Measurements from ENCODE around the gene DIAPH2. TPM values are rescaled to one million over a fixed set of nuclear protein-coding genes. Genes with fewer than 3 reads are reported as not detected.

The DIAPH2 gene
- total and polyA plus RNA-seq, 4 donors, result 7.2 to 57.6 (median 15.5) TPM

DNA sequence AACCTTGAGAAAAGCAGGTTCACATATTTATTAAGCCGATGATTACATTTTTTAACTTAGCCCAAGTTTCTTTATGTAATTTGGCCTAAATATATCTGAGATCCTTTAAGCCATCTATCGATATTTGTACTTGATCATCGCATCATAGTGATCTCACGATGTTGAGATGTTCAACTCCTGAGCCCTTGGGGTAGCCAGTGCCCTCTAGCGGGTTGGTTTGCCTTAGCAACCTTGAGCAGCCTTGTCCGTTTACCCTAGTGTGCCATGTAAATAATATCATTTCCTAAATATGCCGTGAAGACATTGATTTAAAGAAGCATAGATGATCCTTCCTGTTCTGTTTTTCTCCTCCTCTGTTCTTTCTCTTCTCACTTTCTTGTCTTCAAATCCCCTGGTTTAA is 631.3 kb downstream of the DIAPH2 start:
- Histone ChIP-seq H3K4me3 (no peak overlapping the region), H3K27ac (ENCODE audit: low read depth in 1 of 2, low read length in 1 of 2) (no peak overlapping the region), H3K4me1 (ENCODE audit: control insufficient read depth in 5 of 5, insufficient read depth in 5 of 5, low read length in 5 of 5) (no peaks in the 10 kb centered on the region), H3K27me3 (ENCODE audit: control insufficient read depth in 3 of 3, insufficient read depth in 3 of 3, low read length in 2 of 3) (peaks cover 0 to 2% (median under 1%) of the 10 kb centered on the region in 3 donors), H3K36me3 (ENCODE audit: control insufficient read depth in 4 of 4, insufficient read depth in 4 of 4, low read length in 4 of 4) (no peaks in the 10 kb centered on the region), H3K9me3 (ENCODE audit: control insufficient read depth in 4 of 4, insufficient read depth in 3 of 4, low read length in 3 of 4) (no peaks in the 10 kb centered on the region), H3K9ac (ENCODE audit: insufficient read depth in 1 of 2, low read length in 2 of 2) (no peak overlapping the region)
- ATAC-seq (ENCODE audit: insufficient read depth, low FRiP score), result no peak
- TF ChIP-seq, protein P1, sequence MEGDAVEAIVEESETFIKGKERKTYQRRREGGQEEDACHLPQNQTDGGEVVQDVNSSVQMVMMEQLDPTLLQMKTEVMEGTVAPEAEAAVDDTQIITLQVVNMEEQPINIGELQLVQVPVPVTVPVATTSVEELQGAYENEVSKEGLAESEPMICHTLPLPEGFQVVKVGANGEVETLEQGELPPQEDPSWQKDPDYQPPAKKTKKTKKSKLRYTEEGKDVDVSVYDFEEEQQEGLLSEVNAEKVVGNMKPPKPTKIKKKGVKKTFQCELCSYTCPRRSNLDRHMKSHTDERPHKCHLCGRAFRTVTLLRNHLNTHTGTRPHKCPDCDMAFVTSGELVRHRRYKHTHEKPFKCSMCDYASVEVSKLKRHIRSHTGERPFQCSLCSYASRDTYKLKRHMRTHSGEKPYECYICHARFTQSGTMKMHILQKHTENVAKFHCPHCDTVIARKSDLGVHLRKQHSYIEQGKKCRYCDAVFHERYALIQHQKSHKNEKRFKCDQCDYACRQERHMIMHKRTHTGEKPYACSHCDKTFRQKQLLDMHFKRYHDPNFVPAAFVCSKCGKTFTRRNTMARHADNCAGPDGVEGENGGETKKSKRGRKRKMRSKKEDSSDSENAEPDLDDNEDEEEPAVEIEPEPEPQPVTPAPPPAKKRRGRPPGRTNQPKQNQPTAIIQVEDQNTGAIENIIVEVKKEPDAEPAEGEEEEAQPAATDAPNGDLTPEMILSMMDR (IDR thresholded peaks at IDR 0.05; ENCODE audit: control extremely low read depth, extremely low read depth), result no peak
- no peak for DNase-seq
- 81 to 95% methylated on average over 7 of the region's 7 CpGs for WGBS, 2 donors

DNA sequence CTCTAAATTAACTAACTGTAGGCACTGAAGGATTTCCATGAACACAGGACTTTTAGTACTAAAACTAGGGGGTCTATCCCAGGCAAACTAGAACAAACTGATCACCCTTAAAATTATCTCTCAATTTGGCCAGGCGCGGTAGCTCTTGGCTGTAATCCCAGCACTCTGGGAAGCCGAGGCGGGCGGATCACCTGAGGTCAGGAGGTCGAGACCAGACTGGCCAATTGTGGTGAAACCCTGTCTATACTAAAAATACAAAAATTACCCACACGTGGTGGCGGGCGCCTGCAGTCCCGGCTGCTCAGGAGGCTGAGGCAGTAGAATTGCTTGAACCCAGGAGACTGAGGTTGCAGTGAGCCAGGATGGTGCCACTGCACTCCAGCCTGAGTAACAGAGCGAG is 635.7 kb downstream of the DIAPH2 start:
- H3K27ac ChIP-seq (ENCODE audit: low read depth in 1 of 2, low read length in 1 of 2), result no peak overlapping the region
- 91 to 96% methylated on average over 10 to 11 of the region's 11 CpGs for WGBS, 2 donors
- H3K36me3 ChIP-seq (ENCODE audit: control insufficient read depth in 4 of 4, insufficient read depth in 4 of 4, low read length in 4 of 4), result no peaks in the 10 kb centered on the region
- TF ChIP-seq, protein P1 (IDR thresholded peaks at IDR 0.05; ENCODE audit: control extremely low read depth, extremely low read depth), result no peak
- DNase-seq (no peak), ATAC-seq (ENCODE audit: insufficient read depth, low FRiP score) (no peak)
- H3K4me1 ChIP-seq (ENCODE audit: control insufficient read depth in 5 of 5, insufficient read depth in 5 of 5, low read length in 5 of 5), result no peaks in the 10 kb centered on the region
- H3K4me3 ChIP-seq, result no peak overlapping the region
- no peaks in the 10 kb centered on the region for H3K9me3 ChIP-seq (ENCODE audit: control insufficient read depth in 4 of 4, insufficient read depth in 3 of 4, low read length in 3 of 4)
- H3K9ac ChIP-seq (ENCODE audit: insufficient read depth in 1 of 2, low read length in 2 of 2), result no peak overlapping the region
- peaks cover 0 to 2% (median 2%) of the 10 kb centered on the region in 3 donors for H3K27me3 ChIP-seq (ENCODE audit: control insufficient read depth in 3 of 3, insufficient read depth in 3 of 3, low read length in 2 of 3)

DNA sequence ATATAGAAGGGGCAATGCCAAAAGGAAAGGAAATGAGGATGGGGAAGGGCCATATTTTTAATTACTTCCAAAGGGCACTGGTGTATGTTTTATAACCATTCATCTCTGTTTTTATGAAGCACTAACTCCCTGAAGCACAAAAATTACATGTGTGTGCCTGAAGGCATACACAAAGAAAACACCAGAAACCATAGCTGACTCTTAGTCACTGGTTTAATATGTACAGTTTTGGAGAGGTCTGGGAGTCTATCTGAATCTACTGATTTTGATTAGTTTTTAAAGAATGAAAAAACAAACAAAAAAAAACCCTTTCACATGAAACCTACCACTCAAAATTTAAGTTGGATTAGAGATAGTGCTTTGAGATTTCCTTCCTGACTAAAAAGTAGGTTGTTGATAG is 637.8 kb downstream of the DIAPH2 start:
- Histone ChIP-seq H3K9ac (ENCODE audit: insufficient read depth in 1 of 2, low read length in 2 of 2) (no peak overlapping the region), H3K4me1 (ENCODE audit: control insufficient read depth in 5 of 5, insufficient read depth in 5 of 5, low read length in 5 of 5) (no peaks in the 10 kb centered on the region), H3K27me3 (ENCODE audit: control insufficient read depth in 3 of 3, insufficient read depth in 3 of 3, low read length in 2 of 3) (peaks cover 0 to 2% (median 2%) of the 10 kb centered on the region in 3 donors), H3K9me3 (ENCODE audit: control insufficient read depth in 4 of 4, insufficient read depth in 3 of 4, low read length in 3 of 4) (no peaks in the 10 kb centered on the region), H3K4me3 (no peak overlapping the region), H3K27ac (ENCODE audit: low read depth in 1 of 2, low read length in 1 of 2) (no peak overlapping the region), H3K36me3 (ENCODE audit: control insufficient read depth in 4 of 4, insufficient read depth in 4 of 4, low read length in 4 of 4) (no peaks in the 10 kb centered on the region)
- ATAC-seq (ENCODE audit: insufficient read depth, low FRiP score) (no peak), DNase-seq (no peak)
- TF ChIP-seq, protein P1 (IDR thresholded peaks at IDR 0.05; ENCODE audit: control extremely low read depth, extremely low read depth), result no peak

DNA sequence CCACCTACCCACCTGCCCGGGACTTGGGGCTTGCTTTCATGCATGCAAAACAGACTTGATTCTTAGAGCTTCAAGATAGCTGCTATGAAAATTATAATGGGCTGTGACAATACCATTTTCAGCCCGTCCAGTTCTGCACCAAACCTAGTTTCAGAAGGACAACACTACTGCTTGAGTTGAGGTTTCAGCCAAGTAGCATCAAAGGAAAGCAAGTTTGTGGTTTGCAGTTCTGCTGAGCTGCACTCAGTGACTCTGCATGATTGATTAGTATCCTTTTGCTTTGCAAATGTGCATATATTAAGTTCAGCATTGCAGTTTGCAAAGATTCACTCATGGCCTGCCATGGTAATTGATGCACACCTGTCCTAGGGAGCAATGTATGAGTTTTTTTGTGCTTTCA is 641.8 kb downstream of the DIAPH2 start:
- Histone ChIP-seq H3K4me3 (no peak overlapping the region), H3K36me3 (ENCODE audit: control insufficient read depth in 4 of 4, insufficient read depth in 4 of 4, low read length in 4 of 4) (no peaks in the 10 kb centered on the region), H3K4me1 (ENCODE audit: control insufficient read depth in 5 of 5, insufficient read depth in 5 of 5, low read length in 5 of 5) (no peaks in the 10 kb centered on the region), H3K9ac (ENCODE audit: insufficient read depth in 1 of 2, low read length in 2 of 2) (no peak overlapping the region), H3K27ac (ENCODE audit: low read depth in 1 of 2, low read length in 1 of 2) (no peak overlapping the region), H3K27me3 (ENCODE audit: control insufficient read depth in 3 of 3, insufficient read depth in 3 of 3, low read length in 2 of 3) (peaks cover 0 to 9% (median 0%) of the 10 kb centered on the region in 3 donors), H3K9me3 (ENCODE audit: control insufficient read depth in 4 of 4, insufficient read depth in 3 of 4, low read length in 3 of 4) (no peaks in the 10 kb centered on the region)
- 84 to 93% methylated on average over 2 of the region's 2 CpGs for WGBS, 2 donors
- ATAC-seq (ENCODE audit: insufficient read depth, low FRiP score) (no peak), DNase-seq (no peak)
- TF ChIP-seq, protein P1 (IDR thresholded peaks at IDR 0.05; ENCODE audit: control extremely low read depth, extremely low read depth), result no peak
